GM12878 (cell line): ENCODE measurements around the gene PRSS8. TPM values are rescaled to one million over a fixed set of nuclear protein-coding genes. Genes with fewer than 3 reads are reported as not detected.
"Not testable (repeated sequence)": the region's sequence is repeated elsewhere in the genome, so short reads cannot be mapped to it uniquely, and the experiment has no call there.

Experiments used
- ATAC-seq: fragments of 200-7000 bp; cut with Tn5 transposase; 3 replicates; pipeline ENCODE4 v1.9.1; 2020; ENCODE audit warnings: mild to moderate bottlenecking, moderate library complexity
- BruUV-seq: library from RNA; stranded (reverse); fragments of 400-500 nt; replicated peaks from 2 replicates; lab custom pipeline; 2021; lab: Mats Ljungman, UMichigan
- CTCF ChIA-PET: fragments of 300-600 bp; sonication (Branson Sonifier 250); formaldehyde crosslinking; extraction: SDS; loops from one replicate; lab custom pipeline; 2021; ENCODE audit warnings: inconsistent platforms; lab: Yijun Ruan, JAX
- POLR2A ChIA-PET: fragments of 350-600 bp; formaldehyde crosslinking; extraction: SDS; loops from one replicate; lab custom pipeline; 2021; ENCODE audit warnings: inconsistent platforms; lab: Charles Lee
- RAD21 ChIA-PET: fragments of 300-600 bp; sonication (Branson Sonifier 250); formaldehyde crosslinking; loops from one replicate; lab custom pipeline; 2023; ENCODE audit warnings: antibody characterized with exemption; ENCODE audit not compliant: unreplicated experiment; lab: Charles Lee
- SMC1A ChIA-PET: fragments of 300-600 bp; sonication (Branson Sonifier 250); formaldehyde crosslinking; loops from one replicate; lab custom pipeline; 2023; ENCODE audit not compliant: unreplicated experiment, uncharacterized antibody; lab: Charles Lee
- DNase-seq: peaks from one replicate; pipeline ENCODE4 v3.0.0-alpha.2; 2011; ENCODE audit warnings: low read depth, low spot score
- FAIRE-seq: peaks from 3 replicates; lab custom pipeline; 2011; peaks lifted over from hg19 to GRCh38; lab: Jason Lieb, UNC
- H2AFZ ChIP-seq: 2 replicates; pipeline ENCODE4 v1.6.0; 2011; ENCODE audit warnings: low read depth, low read length, control low read depth; ENCODE audit not compliant: control insufficient read depth
- H3K27ac ChIP-seq: 2 replicates; pipeline ENCODE4 v1.5.1; 2011; ENCODE audit warnings: control low read depth; ENCODE audit not compliant: control insufficient read depth, insufficient read depth
- H3K27me3 ChIP-seq, 2 experiments: replicated peaks in 1 of 2; 2 replicates each; pipeline versions ENCODE4 v1.6.0 to v1.6.1; 2011; ENCODE audit warnings: low read length in 1 of 2; ENCODE audit not compliant: control insufficient read depth in 2 of 2, insufficient read depth in 2 of 2
- H3K36me3 ChIP-seq, 2 experiments: 2 replicates each; pipeline ENCODE4 v1.5.1; 2011; ENCODE audit warnings: low read length in 1 of 2; ENCODE audit not compliant: control insufficient read depth in 2 of 2, insufficient read depth in 2 of 2
- H3K4me1 ChIP-seq: 2 replicates; pipeline ENCODE4 v1.6.1; 2011; ENCODE audit warnings: mild to moderate bottlenecking, low read length, moderate library complexity, mixed read lengths; ENCODE audit not compliant: control insufficient read depth, insufficient read depth
- H3K4me2 ChIP-seq: 2 replicates; pipeline ENCODE4 v1.6.0; 2011; ENCODE audit warnings: control low read depth; ENCODE audit not compliant: control insufficient read depth, insufficient read depth
- H3K4me3 ChIP-seq: fragments of 200-600 bp; sonication (generic); 2 replicates; pipeline ENCODE4 v1.5.1; 2016
- H3K79me2 ChIP-seq: 2 replicates; pipeline ENCODE4 v1.6.0; 2011; ENCODE audit warnings: low read length; ENCODE audit not compliant: control insufficient read depth, insufficient read depth
- H3K9ac ChIP-seq: 2 replicates; pipeline ENCODE4 v1.8.0; 2011; ENCODE audit warnings: low read length, control low read depth, mixed read lengths; ENCODE audit not compliant: control insufficient read depth, insufficient read depth
- H3K9me3 ChIP-seq: replicated peaks from 3 replicates; pipeline ENCODE4 v1.5.1; 2011; ENCODE audit warnings: mild to moderate bottlenecking, low read length; ENCODE audit not compliant: control insufficient read depth, insufficient read depth
- H4K20me1 ChIP-seq: 2 replicates; pipeline ENCODE4 v1.6.0; 2011; ENCODE audit not compliant: control insufficient read depth, insufficient read depth
- HDGF ChIP-seq: fragments of 450-650 bp; IDR thresholded peaks from 2 replicates; pipeline ENCODE4 v1.6.1; 2016; ENCODE audit warnings: antibody characterized with exemption
- IKZF2 ChIP-seq, 2 experiments: fragments of 450-650 bp; IDR thresholded peaks; 2 replicates each; pipeline ENCODE4 v1.6.1; 2017; ENCODE audit warnings: mild to moderate bottlenecking in 2 of 2, moderate library complexity in 2 of 2
- MAX ChIP-seq: IDR thresholded peaks from 2 replicates; pipeline ENCODE4 v1.6.1; 2012; ENCODE audit warnings: low read depth, low read length, improper control_type of control experiment
- MLLT1 ChIP-seq: fragments of 450-650 bp; IDR thresholded peaks from 2 replicates; pipeline ENCODE4 v1.6.1; 2016; ENCODE audit warnings: mild to moderate bottlenecking
- MTA2 ChIP-seq: fragments of 450-650 bp; IDR thresholded peaks from 2 replicates; pipeline ENCODE4 v1.6.1; 2016; ENCODE audit warnings: low read depth, mild to moderate bottlenecking, moderate library complexity
- NBN ChIP-seq: fragments of 450-650 bp; IDR thresholded peaks from 2 replicates; pipeline ENCODE4 v1.6.1; 2016
- SREBF2 ChIP-seq: IDR thresholded peaks from 2 replicates; pipeline ENCODE4 v1.6.1; 2012; ENCODE audit warnings: mild to moderate bottlenecking, low read length
- WGBS: methylation state at CpG from one replicate; pipeline ENCODE4 v1.1.6; 2016; ENCODE audit warnings: low lambda C conversion rate; ENCODE audit not compliant: insufficient replicate concordance, insufficient coverage; ENCODE audit errors: missing lambda C conversion rate; 5-methylcytosine and 5-hydroxymethylcytosine counted together
- in situ Hi-C: fragments of 300-500 bp; cut with MboI; formaldehyde crosslinking; loops from 9 replicates; pipeline ENCODE4 v1.14.3; 2018; ENCODE audit warnings: mixed read lengths
- intact Hi-C: fragments of 100-400 bp; cut with micrococcal nuclease; formaldehyde crosslinking; loops from one replicate; pipeline ENCODE4 v1.14.2; 2022; ENCODE audit not compliant: unreplicated experiment
- polyA plus RNA-seq, 11 experiments: library from polyadenylated mRNA; depleted of rRNA in 4 of 11; unstranded in 6 of 11; stranded (reverse) in 5 of 11; fragments of >200 nt; fragmentation: Nextera tagmentation in 4 of 11; fragmentation: Illumina TruSeq in 1 of 11; extraction: Ambion mirVana in 4 of 11; extraction: Trizol in 1 of 11; gene quantifications; 1 replicate in 1 of 11; 2 replicates in 10 of 11; pipeline versions ENCODE4 v1.2.1 to v1.2.3, GENCODE V29; 2011 to 2016; ENCODE audit warnings: inconsistent platforms in 2 of 11, missing spikeins in 2 of 11, low read depth in 1 of 11
- total RNA-seq, 4 experiments: library from RNA; depleted of rRNA in 3 of 4; stranded (reverse); fragments of >200 nt in 3 of 4; fragmentation: Illumina TruSeq in 1 of 4; extraction: Trizol in 1 of 4; gene quantifications; 2 replicates each; pipeline versions ENCODE4 v1.2.1 to v1.2.3, GENCODE V29; 2013 to 2021

PRSS8 gene
- total and polyA plus RNA-seq, 10 of the 15 experiments (the other 5 are each of a cell fraction or from before 2014, with no cell fraction given), result 0.33 to 0.58 TPM; not detected in 8

GRCh38 chr16:31105677-31106213 lies 29.8 kb downstream of the PRSS8 start (continued):
- TF ChIP-seq NBN (peak; percentile 62; the same call in 1 of the 2 replicates), HDGF (peak; percentile 31; the same call in 1 of the 2 replicates), MLLT1 (peak; percentile 87), SREBF2 (no peak), MTA2 (peak; percentile 16; the same call in 1 of the 2 replicates), IKZF2 (IDR thresholded peaks at IDR 0.05) (0 out of 4 replicates have a peak, but pooled peaks of 1 of the 2 experiments have one; percentile 32), MAX (peak; percentile 51)

GRCh38 chr16:31100876-31101641 lies 34.5 kb downstream of the PRSS8 start:
- DNase-seq, H3K4me2 ChIP-seq, H3K79me2 ChIP-seq, in situ Hi-C loops, intact Hi-C loops, H4K20me1 ChIP-seq, BruUV-seq, H2AFZ ChIP-seq, H3K9me3 ChIP-seq, H3K27ac ChIP-seq, FAIRE-seq, H3K4me3 ChIP-seq, H3K4me1 ChIP-seq, ATAC-seq, H3K27me3 ChIP-seq, H3K36me3 ChIP-seq, H3K9ac ChIP-seq: not testable (repeated sequence)
- SMC1A ChIA-PET, result interaction anchor here (1.1 kb wide), 1 partner anchor 16 kb away, joined by 3 read pairs; the partner anchor contains the start of gene KAT8
- CTCF ChIA-PET, result interaction anchor here (1.8 to 3.0 kb wide), 4 partner anchors 41 to 256 kb away, joined by 4 to 14 read pairs (median 8); partner anchors contain the start of gene HSD3B7
- 67% methylated on average over 12 of the region's 13 CpGs for WGBS
- RAD21 ChIA-PET, result interaction anchor here (0.6 to 2.0 kb wide), 3 partner anchors 116 to 1370 kb away, joined by 3 to 7 read pairs (median 3); partner anchors contain the start of gene HSD3B7
- POLR2A ChIA-PET, result interaction anchor here (0.7 to 2.0 kb wide), 5 partner anchors 9 to 83 kb away, joined by 3 to 8 read pairs (median 3); partner anchors contain the start of gene KAT8
